Panc1 (cell line): Measurements from ENCODE around the gene CENPB. TPM values are rescaled to one million over a fixed set of nuclear protein-coding genes. Genes with fewer than 3 reads are reported as not detected.
A peak's percentile ranks its signal among the peaks of the same experiment; 100 is the strongest.

Source experiments
- ATAC-seq: fragments of 200-7000 bp; cut with Tn5 transposase; 2 replicates; pipeline ENCODE4 v1.9.1; 2020; ENCODE audit warnings: mild to moderate bottlenecking, moderate library complexity
- BruUV-seq: library from RNA; stranded (reverse); fragments of 400-500 nt; replicated peaks from 2 replicates; lab custom pipeline; 2021; lab: Mats Ljungman, UMichigan
- CTCF ChIA-PET: fragments of 300-600 bp; sonication (Branson Sonifier 250); formaldehyde crosslinking; loops from one replicate; lab custom pipeline; 2022; ENCODE audit warnings: antibody characterized with exemption; lab: Charles Lee
- POLR2A ChIA-PET: fragments of 300-600 bp; sonication (Branson Sonifier 250); formaldehyde crosslinking; loops from one replicate; lab custom pipeline; 2022; ENCODE audit warnings: antibody characterized with exemption; lab: Charles Lee
- DNase-seq: peaks from one replicate; pipeline ENCODE4 v3.0.0-alpha.2; 2010; ENCODE audit warnings: low read depth, low spot score
- H3K27ac ChIP-seq: 2 replicates; pipeline ENCODE4 v1.5.1; 2011; ENCODE audit warnings: mild to moderate bottlenecking, low read length, inconsistent platforms
- H3K27me3 ChIP-seq: fragments of 200-500 bp; sonication (Bioruptor generic); 2 replicates; pipeline ENCODE4 v1.6.0; 2014; ENCODE audit warnings: low read length, inconsistent platforms; ENCODE audit not compliant: control insufficient read depth, insufficient read depth
- H3K36me3 ChIP-seq: fragments of 200-500 bp; sonication (Bioruptor generic); 2 replicates; pipeline ENCODE4 v1.5.1; 2014; ENCODE audit warnings: inconsistent platforms, mild to moderate bottlenecking, low read length, moderate library complexity; ENCODE audit not compliant: control insufficient read depth, insufficient read depth
- H3K4me1 ChIP-seq: 2 replicates; pipeline ENCODE4 v1.5.1; 2011; ENCODE audit warnings: inconsistent platforms, mild to moderate bottlenecking, low read length, moderate library complexity; ENCODE audit not compliant: control insufficient read depth, insufficient read depth
- H3K4me3 ChIP-seq, 2 experiments: 2 replicates each; pipeline ENCODE4 v1.5.1; 2011 to 2012; ENCODE audit warnings: low read depth in 2 of 2, low read length in 2 of 2, mild to moderate bottlenecking in 2 of 2, inconsistent platforms in 1 of 2, moderate library complexity in 1 of 2
- H3K9me3 ChIP-seq: fragments of 200-500 bp; sonication (Bioruptor generic); 2 replicates; pipeline ENCODE4 v1.5.1; 2014; ENCODE audit warnings: low read depth, mild to moderate bottlenecking, inconsistent platforms, low read length, moderate library complexity; ENCODE audit not compliant: control insufficient read depth, insufficient read depth
- CTCF ChIP-seq: fragments of 450-650 bp; IDR thresholded peaks from 2 replicates; pipeline ENCODE4 v1.5.1; 2017; ENCODE audit warnings: mild to moderate bottlenecking
- POLR2AphosphoS5 ChIP-seq: IDR thresholded peaks from 2 replicates; pipeline ENCODE4 v1.6.1; 2012; ENCODE audit warnings: mild to moderate bottlenecking, low read depth, low read length, moderate library complexity
- SIN3A ChIP-seq: IDR thresholded peaks from 2 replicates; pipeline ENCODE4 v1.6.1; 2012; ENCODE audit warnings: low read depth, mild to moderate bottlenecking, low read length, moderate library complexity, borderline replicate concordance; ENCODE audit not compliant: insufficient read depth
- TCF7L2 ChIP-seq: IDR thresholded peaks from 2 replicates; pipeline ENCODE4 v1.6.1; 2011; ENCODE audit warnings: mild to moderate bottlenecking, low read depth, low read length, inconsistent platforms
- in situ Hi-C: cut with HindIII; loops from 2 replicates; pipeline ENCODE4 v1.10.0; 2016; ENCODE audit warnings: low sequenced_read_pairs, low pct_unique_long_range_greater_than_20kb
- intact Hi-C: fragments of 100-400 bp; cut with micrococcal nuclease; formaldehyde crosslinking; loops from one replicate; pipeline ENCODE4 v1.10.0; 2022; ENCODE audit not compliant: unreplicated experiment
- total RNA-seq: library from RNA; stranded (reverse); gene quantifications from one replicate; pipeline ENCODE4 v1.2.1, GENCODE V29; 2021; ENCODE audit not compliant: unreplicated experiment
- TF ChIP-seq, protein P1 (sequence below), 2 experiments: IDR thresholded peaks; 2 replicates each; pipeline ENCODE4 v1.6.1; 2011 to 2012; ENCODE audit warnings: low read depth in 2 of 2, control low read depth in 1 of 2, low read length in 1 of 2, mild to moderate bottlenecking in 1 of 2, moderate library complexity in 1 of 2; ENCODE audit not compliant: insufficient read depth in 1 of 2

CENPB gene
- total RNA-seq, 1 experiment from 2014 or later: 154 TPM

DNA sequence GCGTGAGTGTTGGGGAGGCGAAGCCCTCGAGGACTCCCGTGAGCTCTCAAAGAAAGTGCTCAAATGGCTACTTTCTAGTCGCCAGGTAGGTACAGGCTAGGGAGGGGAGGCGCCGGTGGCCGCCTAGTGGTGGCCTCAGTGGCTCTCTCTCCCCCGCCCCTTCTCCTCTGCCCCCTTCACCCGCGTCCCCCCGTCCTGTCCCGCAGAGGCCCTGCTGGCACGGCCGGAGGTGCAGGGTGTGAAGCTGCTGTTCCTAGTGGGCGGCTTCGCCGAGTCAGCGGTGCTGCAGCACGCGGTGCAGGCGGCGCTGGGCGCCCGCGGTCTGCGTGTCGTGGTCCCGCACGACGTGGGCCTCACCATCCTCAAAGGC, 35.2 kb downstream of the CENPB start:
- Histone ChIP-seq H3K27me3 (peaks cover 6% of the 10 kb centered on the region), H3K27ac (no peak overlapping the region), H3K9me3 (no peaks in the 10 kb centered on the region), H3K4me1 (no peaks in the 10 kb centered on the region; the same call in 1 of the 2 replicates), H3K4me3 (peak overlapping the region; percentile 44 to 47), H3K36me3 (no peaks in the 10 kb centered on the region)
- TF ChIP-seq POLR2AphosphoS5 (no peak), TCF7L2 (no peak), SIN3A (no peak), CTCF (peak; percentile 58)
- TF ChIP-seq, protein P1, sequence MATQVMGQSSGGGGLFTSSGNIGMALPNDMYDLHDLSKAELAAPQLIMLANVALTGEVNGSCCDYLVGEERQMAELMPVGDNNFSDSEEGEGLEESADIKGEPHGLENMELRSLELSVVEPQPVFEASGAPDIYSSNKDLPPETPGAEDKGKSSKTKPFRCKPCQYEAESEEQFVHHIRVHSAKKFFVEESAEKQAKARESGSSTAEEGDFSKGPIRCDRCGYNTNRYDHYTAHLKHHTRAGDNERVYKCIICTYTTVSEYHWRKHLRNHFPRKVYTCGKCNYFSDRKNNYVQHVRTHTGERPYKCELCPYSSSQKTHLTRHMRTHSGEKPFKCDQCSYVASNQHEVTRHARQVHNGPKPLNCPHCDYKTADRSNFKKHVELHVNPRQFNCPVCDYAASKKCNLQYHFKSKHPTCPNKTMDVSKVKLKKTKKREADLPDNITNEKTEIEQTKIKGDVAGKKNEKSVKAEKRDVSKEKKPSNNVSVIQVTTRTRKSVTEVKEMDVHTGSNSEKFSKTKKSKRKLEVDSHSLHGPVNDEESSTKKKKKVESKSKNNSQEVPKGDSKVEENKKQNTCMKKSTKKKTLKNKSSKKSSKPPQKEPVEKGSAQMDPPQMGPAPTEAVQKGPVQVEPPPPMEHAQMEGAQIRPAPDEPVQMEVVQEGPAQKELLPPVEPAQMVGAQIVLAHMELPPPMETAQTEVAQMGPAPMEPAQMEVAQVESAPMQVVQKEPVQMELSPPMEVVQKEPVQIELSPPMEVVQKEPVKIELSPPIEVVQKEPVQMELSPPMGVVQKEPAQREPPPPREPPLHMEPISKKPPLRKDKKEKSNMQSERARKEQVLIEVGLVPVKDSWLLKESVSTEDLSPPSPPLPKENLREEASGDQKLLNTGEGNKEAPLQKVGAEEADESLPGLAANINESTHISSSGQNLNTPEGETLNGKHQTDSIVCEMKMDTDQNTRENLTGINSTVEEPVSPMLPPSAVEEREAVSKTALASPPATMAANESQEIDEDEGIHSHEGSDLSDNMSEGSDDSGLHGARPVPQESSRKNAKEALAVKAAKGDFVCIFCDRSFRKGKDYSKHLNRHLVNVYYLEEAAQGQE (IDR thresholded peaks at IDR 0.05; ENCODE audit: insufficient read depth in 1 of 2, low read depth in 2 of 2, low read length in 1 of 2): no peak
- intact Hi-C loops (no loop called here), in situ Hi-C loops (no loop called here)
- POLR2A ChIA-PET: interaction anchor here (0.6 kb wide), 1 partner anchor 34 kb away, joined by 11 read pairs; no protein-coding TSS in a partner anchor
- no TSS peak for BruUV-seq
- CTCF ChIA-PET: interaction anchor here (0.5 to 0.8 kb wide), 2 partner anchors 36 to 343 kb away, joined by 3 to 4 read pairs; no protein-coding TSS in a partner anchor
- DNase-seq: no peak
- no peak for ATAC-seq

DNA sequence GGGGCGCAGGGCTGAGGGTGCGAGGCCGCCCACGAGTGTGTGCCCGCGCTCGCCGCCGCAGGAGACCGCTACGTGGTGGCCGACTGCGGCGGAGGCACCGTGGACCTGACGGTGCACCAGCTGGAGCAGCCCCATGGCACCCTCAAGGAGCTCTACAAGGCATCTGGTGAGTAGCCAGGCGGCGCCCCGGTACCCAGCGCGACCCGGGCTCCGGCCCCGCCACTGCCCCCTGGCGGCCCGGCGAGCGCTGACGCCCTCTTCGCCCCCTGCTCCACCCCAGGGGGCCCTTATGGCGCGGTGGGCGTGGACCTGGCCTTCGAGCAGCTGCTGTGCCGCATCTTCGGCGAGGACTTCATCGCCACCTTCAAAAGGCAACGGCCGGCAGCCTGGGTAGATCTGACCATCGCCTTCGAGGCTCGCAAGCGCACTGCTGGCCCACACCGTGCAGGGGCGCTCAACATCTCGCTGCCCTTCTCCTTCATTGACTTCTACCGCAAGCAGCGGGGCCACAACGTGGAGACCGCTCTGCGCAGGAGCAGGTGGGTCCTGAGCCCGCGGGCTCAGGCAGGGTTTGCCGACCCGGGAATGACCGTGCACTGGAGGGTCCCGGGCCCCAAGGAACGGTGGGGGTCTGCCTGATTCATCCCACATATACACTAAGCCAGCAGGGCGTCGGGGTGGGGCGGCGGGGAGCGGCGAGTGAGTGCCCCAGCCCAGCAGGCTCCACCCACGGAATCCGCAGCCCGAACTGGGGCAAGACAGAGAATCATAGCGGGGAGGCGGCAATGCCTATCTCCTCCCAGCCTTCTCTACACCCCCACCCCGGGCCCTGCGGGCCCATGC, 36.6 kb downstream of the CENPB start:
- TF ChIP-seq, protein P1 (IDR thresholded peaks at IDR 0.05; ENCODE audit: insufficient read depth in 1 of 2, low read depth in 2 of 2, low read length in 1 of 2): no peak; a peak in 1 of 4 replicates
- TF ChIP-seq TCF7L2 (no peak), SIN3A (no peak), CTCF (peak; percentile 98), POLR2AphosphoS5 (no peak)
- Histone ChIP-seq H3K36me3 (no peaks in the 10 kb centered on the region), H3K9me3 (no peaks in the 10 kb centered on the region), H3K27ac (no peak overlapping the region), H3K27me3 (peaks cover 6% of the 10 kb centered on the region), H3K4me1 (no peaks in the 10 kb centered on the region; the same call in 1 of the 2 replicates), H3K4me3 (peak overlapping the region; percentile 30 to 47)
- ChIA-PET POLR2A (no interaction called here), CTCF (interaction anchor here (0.7 to 2.1 kb wide), 4 partner anchors 19 to 73 kb away, joined by 3 to 10 read pairs (median 4); no protein-coding TSS in a partner anchor)
- no TSS peak for BruUV-seq
- peak; percentile 54 for ATAC-seq
- no peak for DNase-seq
- in situ Hi-C loops: no loop called here
- intact Hi-C loops: loop anchor here (10.0 kb wide), 1 partner anchor 75 kb away; no protein-coding TSS in a partner anchor
